Measurements from ENCODE around the gene TULP1. TPM values are rescaled to one million over a fixed set of nuclear protein-coding genes. Genes with fewer than 3 reads are reported as not detected.

The TULP1 gene
- total RNA-seq, 1 donor from 2014 or later: not detected

DNA sequence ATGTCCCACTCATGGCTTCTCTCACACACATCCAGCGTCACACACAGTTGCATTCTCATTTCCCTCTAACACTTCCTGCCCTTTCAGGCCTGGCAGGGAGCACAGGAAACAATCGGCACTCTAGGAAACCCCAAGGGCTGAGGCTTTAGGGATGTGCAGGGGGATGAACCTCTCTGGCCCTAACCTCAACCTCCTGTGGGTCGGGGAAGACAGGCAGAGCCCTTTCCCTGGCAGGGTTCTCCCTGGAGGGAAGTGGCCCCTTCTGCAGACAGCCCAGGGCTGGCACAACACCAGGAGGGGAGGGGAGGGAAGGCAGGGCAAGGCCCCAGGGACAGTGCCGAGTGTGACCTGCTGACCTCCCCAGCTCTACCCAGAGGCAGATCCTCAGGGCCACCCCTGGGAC is 18.5 kb downstream of the TULP1 start:
- peaks cover 47% of the 10 kb centered on the region for H3K4me1 Mint-ChIP-seq (ENCODE audit: low read depth, unreplicated experiment)
- DNase-seq (ENCODE audit: low read depth) (no peak), FAIRE-seq (no peak)
- Histone ChIP-seq H3K9ac (ENCODE audit: low read length) (peak overlapping the region; percentile 10), H4K20me1 (ENCODE audit: insufficient read depth, low read length) (peaks cover 54% of the 10 kb centered on the region), H3K4me2 (ENCODE audit: low read length) (peak overlapping the region; percentile 91), H3K27ac (ENCODE audit: low read depth, low read length) (no peak overlapping the region), H3K4me3 (ENCODE audit: insufficient read depth, low read depth, low read length) (peak overlapping the region; percentile 15), H3K36me3 (ENCODE audit: insufficient read depth, low read length) (no peaks in the 10 kb centered on the region), H3K9me3 (ENCODE audit: insufficient read depth, low read depth, low read length) (no peaks in the 10 kb centered on the region), H3K79me2 (ENCODE audit: insufficient read depth, low read length) (peaks cover 71% of the 10 kb centered on the region), H2AFZ (ENCODE audit: low read depth, low read length) (no peak overlapping the region), H3K4me1 (ENCODE audit: insufficient read depth, low read length) (peaks cover 67% of the 10 kb centered on the region), H3K27me3 (ENCODE audit: insufficient read depth, low read length) (no peaks in the 10 kb centered on the region)
- TF ChIP-seq EZH2 (IDR thresholded peaks at IDR 0.05; ENCODE audit: insufficient read depth, low read length) (no peak), CTCF (IDR thresholded peaks at IDR 0.05; ENCODE audit: insufficient read depth, low read depth, low read length) (no peak)
- H3K9me3 Mint-ChIP-seq (ENCODE audit: unreplicated experiment): peaks cover 1% of the 10 kb centered on the region
- peak overlapping the region; percentile 94 for H3K4me3 Mint-ChIP-seq (ENCODE audit: unreplicated experiment)
- peaks cover 3% of the 10 kb centered on the region for H3K36me3 Mint-ChIP-seq (ENCODE audit: low read depth, unreplicated experiment)
- H3K27ac Mint-ChIP-seq (ENCODE audit: unreplicated experiment): peak overlapping the region; percentile 38
- no peaks in the 10 kb centered on the region for H3K27me3 Mint-ChIP-seq (ENCODE audit: low read depth, unreplicated experiment)

DNA sequence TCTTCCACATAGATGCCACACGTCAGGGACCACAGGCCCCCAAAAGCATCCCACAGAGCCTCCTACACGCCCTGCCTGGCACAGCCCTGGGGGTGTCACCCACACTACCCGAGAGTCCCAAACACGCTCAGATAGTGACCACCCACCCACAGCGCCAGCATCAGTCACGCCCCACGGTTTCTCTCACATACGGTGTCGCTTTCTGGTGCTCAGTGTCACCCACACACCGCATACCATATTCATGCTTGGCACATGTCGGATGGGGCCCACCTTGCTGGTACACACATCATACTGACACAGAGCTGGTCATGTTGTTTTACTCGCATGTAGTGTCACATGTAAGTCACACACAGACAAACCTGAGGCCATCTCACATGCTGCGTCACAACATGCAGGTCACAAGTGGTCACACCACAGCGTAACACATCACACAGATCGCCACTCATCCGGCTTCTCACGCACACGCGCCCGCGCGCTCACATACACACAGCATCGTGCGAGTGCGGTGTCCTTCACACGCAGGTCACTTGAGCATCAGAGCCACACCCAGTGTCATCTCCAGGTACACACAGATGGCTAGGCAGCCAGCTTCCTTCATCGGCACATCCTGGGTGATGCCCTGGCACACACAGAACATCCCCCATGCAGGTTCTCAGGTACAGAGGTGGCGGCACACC is 19.3 kb downstream of the TULP1 start:
- H3K27ac Mint-ChIP-seq (ENCODE audit: unreplicated experiment): peak overlapping the region; percentile 86
- DNase-seq (ENCODE audit: low read depth): no peak
- H3K36me3 Mint-ChIP-seq (ENCODE audit: low read depth, unreplicated experiment): peaks cover 3% of the 10 kb centered on the region

More for the DNA sequence above, 19.3 kb downstream of the TULP1 start:
- peak overlapping the region; percentile 10 for H3K9ac ChIP-seq (ENCODE audit: low read length)
- peaks cover 70% of the 10 kb centered on the region for H3K4me1 ChIP-seq (ENCODE audit: insufficient read depth, low read length)
- peak overlapping the region; percentile 94 for H3K4me3 Mint-ChIP-seq (ENCODE audit: unreplicated experiment)
- H3K27me3 Mint-ChIP-seq (ENCODE audit: low read depth, unreplicated experiment): no peaks in the 10 kb centered on the region
- no peaks in the 10 kb centered on the region for H3K36me3 ChIP-seq (ENCODE audit: insufficient read depth, low read length)
- H3K9me3 ChIP-seq (ENCODE audit: insufficient read depth, low read depth, low read length): no peaks in the 10 kb centered on the region
- no peak for TF ChIP-seq EZH2 (IDR thresholded peaks at IDR 0.05; ENCODE audit: insufficient read depth, low read length)
- TF ChIP-seq CTCF (IDR thresholded peaks at IDR 0.05; ENCODE audit: insufficient read depth, low read depth, low read length): no peak
- H4K20me1 ChIP-seq (ENCODE audit: insufficient read depth, low read length): peaks cover 54% of the 10 kb centered on the region
- peaks cover 1% of the 10 kb centered on the region for H3K9me3 Mint-ChIP-seq (ENCODE audit: unreplicated experiment)
- no peaks in the 10 kb centered on the region for H3K27me3 ChIP-seq (ENCODE audit: insufficient read depth, low read length)
- H3K4me3 ChIP-seq (ENCODE audit: insufficient read depth, low read depth, low read length): peak overlapping the region; percentile 15
- no peak for FAIRE-seq
- peak overlapping the region; percentile 91 for H3K4me2 ChIP-seq (ENCODE audit: low read length)
- H3K4me1 Mint-ChIP-seq (ENCODE audit: low read depth, unreplicated experiment): peaks cover 46% of the 10 kb centered on the region
- H3K79me2 ChIP-seq (ENCODE audit: insufficient read depth, low read length): peaks cover 78% of the 10 kb centered on the region
- no peak overlapping the region for H3K27ac ChIP-seq (ENCODE audit: low read depth, low read length)
- no peak overlapping the region for H2AFZ ChIP-seq (ENCODE audit: low read depth, low read length)

All from astrocyte (in vitro differentiated cells and primary cell).